Measurements from ENCODE around the gene ASB3.

DNA sequence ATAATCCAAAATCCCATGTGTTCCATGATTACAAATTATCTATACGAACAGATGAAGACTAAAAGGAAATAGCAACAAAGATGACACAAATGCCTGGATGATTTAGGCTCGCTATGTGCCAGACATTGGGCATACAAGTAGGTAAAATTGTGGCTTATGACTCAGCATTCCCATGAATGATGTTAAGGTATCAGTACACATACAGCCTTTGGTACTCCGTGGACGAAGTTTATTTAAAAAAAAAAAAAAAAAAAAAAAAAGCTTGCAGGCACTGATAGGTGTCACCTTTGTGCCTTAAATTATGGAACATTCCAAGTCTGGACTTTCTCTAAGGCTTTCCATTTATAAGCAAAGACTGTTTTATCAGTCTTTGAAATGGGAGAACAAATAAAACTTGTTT lies 16.5 kb downstream of the ASB3 start:
- TF ChIP-seq, protein P1, sequence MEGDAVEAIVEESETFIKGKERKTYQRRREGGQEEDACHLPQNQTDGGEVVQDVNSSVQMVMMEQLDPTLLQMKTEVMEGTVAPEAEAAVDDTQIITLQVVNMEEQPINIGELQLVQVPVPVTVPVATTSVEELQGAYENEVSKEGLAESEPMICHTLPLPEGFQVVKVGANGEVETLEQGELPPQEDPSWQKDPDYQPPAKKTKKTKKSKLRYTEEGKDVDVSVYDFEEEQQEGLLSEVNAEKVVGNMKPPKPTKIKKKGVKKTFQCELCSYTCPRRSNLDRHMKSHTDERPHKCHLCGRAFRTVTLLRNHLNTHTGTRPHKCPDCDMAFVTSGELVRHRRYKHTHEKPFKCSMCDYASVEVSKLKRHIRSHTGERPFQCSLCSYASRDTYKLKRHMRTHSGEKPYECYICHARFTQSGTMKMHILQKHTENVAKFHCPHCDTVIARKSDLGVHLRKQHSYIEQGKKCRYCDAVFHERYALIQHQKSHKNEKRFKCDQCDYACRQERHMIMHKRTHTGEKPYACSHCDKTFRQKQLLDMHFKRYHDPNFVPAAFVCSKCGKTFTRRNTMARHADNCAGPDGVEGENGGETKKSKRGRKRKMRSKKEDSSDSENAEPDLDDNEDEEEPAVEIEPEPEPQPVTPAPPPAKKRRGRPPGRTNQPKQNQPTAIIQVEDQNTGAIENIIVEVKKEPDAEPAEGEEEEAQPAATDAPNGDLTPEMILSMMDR (IDR thresholded peaks at IDR 0.05), result no peak
- no peak for TF ChIP-seq EP300 (IDR thresholded peaks at IDR 0.05)
